Right atrium auricular region (tissue), 2 donors: ENCODE data around the gene CPT1B. TPM values are rescaled to one million over a fixed set of nuclear protein-coding genes. Genes with fewer than 3 reads are reported as not detected.
A peak's percentile ranks its signal among the peaks of the same experiment; 100 is the strongest.

Source experiments
- DNase-seq: peaks from one replicate; pipeline ENCODE4 v3.0.0-alpha.2; 2019; ENCODE audit warnings: low spot score
- H3K27ac ChIP-seq, 2 donors: fragments of 200-600 bp; sonication (generic); 1 replicate in 1 of 2; 2 replicates in 1 of 2; pipeline ENCODE4 v1.5.1; 2016 to 2019
- H3K27me3 ChIP-seq, 2 donors: fragments of 200-600 bp; sonication (generic); one replicate each; pipeline versions ENCODE4 v1.5.1 to v1.6.0; 2017 to 2019
- H3K36me3 ChIP-seq: fragments of 200-600 bp; sonication (generic); one replicate; pipeline ENCODE4 v1.5.1; 2016
- H3K4me1 ChIP-seq, 2 donors: fragments of 200-600 bp; sonication (generic); one replicate each; pipeline versions ENCODE4 v1.5.1 to v1.6.0; 2017 to 2019
- H3K4me3 ChIP-seq, 2 donors: fragments of 200-600 bp; sonication (generic); 1 replicate in 1 of 2; 2 replicates in 1 of 2; pipeline ENCODE4 v1.5.1; 2017 to 2019; ENCODE audit warnings: mild to moderate bottlenecking in 1 of 2, moderate library complexity in 1 of 2
- H3K9me3 ChIP-seq, 2 donors: fragments of 200-600 bp; sonication (generic); one replicate each; pipeline ENCODE4 v1.5.1; 2019
- total RNA-seq, 2 donors: library from RNA; depleted of rRNA; stranded (reverse); fragments of >200 nt; gene quantifications; one replicate each; pipeline ENCODE4 v1.1.0, GENCODE V29; 2016
- TF ChIP-seq, protein P1 (sequence below), 2 donors: fragments of 200-600 bp; sonication (generic); IDR thresholded peaks; one replicate each; pipeline ENCODE4 v1.5.1; 2019; ENCODE audit warnings: antibody characterized with exemption in 2 of 2

CPT1B gene
- total RNA-seq, 2 donors from 2014 or later: 184 to 281 TPM

DNA sequence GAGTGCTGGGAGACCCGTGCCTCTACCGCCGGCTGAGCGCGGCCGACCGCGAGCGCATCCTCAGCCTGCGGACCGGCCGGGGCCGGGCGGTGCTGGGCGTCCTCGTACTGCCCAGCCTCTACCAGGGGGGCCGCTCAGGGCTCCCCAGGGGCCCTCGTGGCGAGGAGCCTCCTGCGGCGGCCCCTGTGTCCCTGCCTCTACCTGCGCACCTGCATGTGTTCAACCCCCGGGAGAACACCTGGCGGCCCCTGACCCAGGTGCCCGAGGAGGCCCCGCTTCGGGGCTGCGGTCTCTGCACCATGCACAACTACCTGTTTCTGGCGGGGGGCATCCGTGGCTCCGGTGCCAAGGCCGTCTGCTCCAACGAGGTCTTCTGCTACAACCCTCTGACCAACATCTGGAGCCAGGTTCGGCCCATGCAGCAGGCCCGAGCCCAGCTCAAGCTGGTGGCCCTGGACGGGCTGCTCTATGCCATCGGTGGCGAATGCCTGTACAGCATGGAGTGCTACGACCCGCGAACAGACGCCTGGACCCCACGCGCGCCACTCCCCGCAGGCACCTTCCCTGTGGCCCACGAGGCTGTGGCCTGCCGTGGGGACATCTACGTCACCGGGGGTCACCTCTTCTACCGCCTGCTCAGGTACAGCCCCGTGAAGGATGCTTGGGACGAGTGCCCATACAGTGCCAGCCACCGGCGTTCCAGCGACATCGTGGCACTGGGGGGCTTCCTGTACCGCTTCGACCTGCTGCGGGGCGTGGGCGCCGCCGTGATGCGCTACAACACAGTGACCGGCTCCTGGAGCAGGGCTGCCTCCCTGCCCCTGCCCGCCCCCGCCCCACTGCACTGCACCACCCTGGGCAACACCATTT is 29.1 kb downstream of the CPT1B start:
- Histone ChIP-seq H3K4me3 (peak overlapping the region in 1 of 2 donors; percentile 41), H3K27me3 (peaks cover 8 to 19% of the 10 kb centered on the region in 2 donors), H3K36me3 (no peaks in the 10 kb centered on the region), H3K9me3 (no peaks in the 10 kb centered on the region), H3K4me1 (peaks cover 0 to 19% of the 10 kb centered on the region in 2 donors), H3K27ac (no peak overlapping the region)
- no peak for DNase-seq
- TF ChIP-seq, protein P1, sequence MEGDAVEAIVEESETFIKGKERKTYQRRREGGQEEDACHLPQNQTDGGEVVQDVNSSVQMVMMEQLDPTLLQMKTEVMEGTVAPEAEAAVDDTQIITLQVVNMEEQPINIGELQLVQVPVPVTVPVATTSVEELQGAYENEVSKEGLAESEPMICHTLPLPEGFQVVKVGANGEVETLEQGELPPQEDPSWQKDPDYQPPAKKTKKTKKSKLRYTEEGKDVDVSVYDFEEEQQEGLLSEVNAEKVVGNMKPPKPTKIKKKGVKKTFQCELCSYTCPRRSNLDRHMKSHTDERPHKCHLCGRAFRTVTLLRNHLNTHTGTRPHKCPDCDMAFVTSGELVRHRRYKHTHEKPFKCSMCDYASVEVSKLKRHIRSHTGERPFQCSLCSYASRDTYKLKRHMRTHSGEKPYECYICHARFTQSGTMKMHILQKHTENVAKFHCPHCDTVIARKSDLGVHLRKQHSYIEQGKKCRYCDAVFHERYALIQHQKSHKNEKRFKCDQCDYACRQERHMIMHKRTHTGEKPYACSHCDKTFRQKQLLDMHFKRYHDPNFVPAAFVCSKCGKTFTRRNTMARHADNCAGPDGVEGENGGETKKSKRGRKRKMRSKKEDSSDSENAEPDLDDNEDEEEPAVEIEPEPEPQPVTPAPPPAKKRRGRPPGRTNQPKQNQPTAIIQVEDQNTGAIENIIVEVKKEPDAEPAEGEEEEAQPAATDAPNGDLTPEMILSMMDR (IDR thresholded peaks at IDR 0.05): no peak

DNA sequence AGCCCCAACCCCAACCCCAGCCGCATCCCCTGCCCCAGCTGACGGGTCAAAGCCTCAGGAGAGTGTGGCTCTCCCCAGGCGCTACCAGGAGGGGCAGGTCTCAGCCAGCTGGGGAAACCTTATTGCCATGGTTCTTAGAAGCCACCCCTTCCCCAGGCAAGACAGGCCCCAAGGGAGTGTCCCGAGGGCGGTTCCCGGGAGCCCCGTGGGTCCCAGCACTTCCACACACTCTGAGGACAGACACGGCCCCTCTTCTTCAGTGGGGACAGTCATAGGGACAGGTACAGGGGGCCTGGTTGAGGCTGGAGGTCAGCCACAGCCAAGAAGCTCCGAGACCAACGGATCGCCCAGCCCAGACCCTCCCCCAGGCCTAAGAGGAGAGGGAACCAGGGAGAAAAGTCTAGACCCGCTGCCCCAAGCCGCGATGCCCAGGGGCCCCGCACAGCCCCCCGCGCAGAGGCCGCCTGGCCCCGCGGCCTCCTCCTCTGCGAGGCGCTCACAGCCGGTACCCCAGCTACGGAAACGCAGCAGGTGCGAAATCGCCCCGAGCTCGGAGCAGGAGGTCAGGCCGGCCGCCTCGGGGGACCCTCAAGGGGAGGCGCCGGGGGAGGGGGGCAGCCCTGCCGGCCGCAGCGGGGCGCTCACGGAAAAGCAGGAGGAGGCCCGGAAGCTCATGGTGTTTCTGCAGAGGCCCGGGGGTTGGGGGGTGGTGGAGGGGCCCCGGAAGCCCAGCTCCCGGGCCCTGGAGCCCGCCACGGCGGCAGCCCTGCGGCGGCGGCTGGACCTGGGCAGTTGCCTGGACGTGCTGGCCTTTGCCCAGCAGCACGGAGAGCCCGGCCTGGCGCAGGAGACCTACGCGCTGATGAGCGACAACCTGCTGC is 29.9 kb downstream of the CPT1B start:
- no peaks in the 10 kb centered on the region for H3K36me3 ChIP-seq
- no peaks in the 10 kb centered on the region for H3K9me3 ChIP-seq
- H3K27me3 ChIP-seq: peaks cover 8 to 19% of the 10 kb centered on the region in 2 donors
- DNase-seq: no peak
- H3K4me3 ChIP-seq: peak overlapping the region in 1 of 2 donors; percentile 41
- TF ChIP-seq, protein P1 (IDR thresholded peaks at IDR 0.05): no peak
- peaks cover 0 to 25% of the 10 kb centered on the region in 2 donors for H3K4me1 ChIP-seq
- H3K27ac ChIP-seq: no peak overlapping the region

DNA sequence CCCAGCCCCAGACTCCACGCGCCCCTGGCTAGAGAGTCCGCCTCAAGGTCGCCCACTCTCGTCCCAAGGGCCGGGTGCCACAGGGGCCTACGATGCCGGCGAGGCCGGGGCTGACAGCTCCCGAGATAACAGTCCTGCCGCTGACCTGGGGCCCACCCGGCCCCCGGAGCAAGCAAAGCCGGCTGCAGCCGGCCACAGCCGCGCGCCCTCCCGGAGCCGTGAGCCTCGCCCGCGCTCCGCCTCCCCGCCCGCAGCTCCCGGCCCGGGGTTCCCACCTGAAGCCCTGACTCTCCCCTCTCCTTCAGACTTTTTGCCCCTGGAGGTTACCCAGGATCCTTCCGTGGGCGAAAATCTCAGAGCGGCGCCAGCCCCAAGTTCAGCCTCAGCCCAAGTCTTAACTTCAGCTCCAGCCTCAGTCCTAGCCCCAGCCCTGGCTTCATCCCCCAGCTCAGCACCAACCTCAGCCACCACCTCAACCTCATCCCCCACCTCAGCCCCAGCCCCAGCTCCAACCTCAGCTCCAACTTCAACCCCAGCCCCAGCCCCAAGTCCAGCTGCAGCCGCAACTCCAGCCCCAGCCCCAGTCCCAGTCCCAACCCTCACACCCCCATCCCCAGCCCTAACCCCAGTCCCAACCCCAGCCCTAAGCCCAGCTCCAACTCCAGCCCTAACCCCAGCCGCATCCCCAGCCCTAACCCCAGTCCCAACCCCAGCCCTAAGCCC is 30.8 kb downstream of the CPT1B start:
- TF ChIP-seq, protein P1 (IDR thresholded peaks at IDR 0.05): no peak
- Histone ChIP-seq H3K27me3 (peaks cover 8 to 19% of the 10 kb centered on the region in 2 donors), H3K27ac (no peak overlapping the region), H3K9me3 (no peaks in the 10 kb centered on the region), H3K36me3 (no peaks in the 10 kb centered on the region), H3K4me1 (peaks cover 0 to 25% of the 10 kb centered on the region in 2 donors), H3K4me3 (no peak overlapping the region)
- DNase-seq: no peak

DNA sequence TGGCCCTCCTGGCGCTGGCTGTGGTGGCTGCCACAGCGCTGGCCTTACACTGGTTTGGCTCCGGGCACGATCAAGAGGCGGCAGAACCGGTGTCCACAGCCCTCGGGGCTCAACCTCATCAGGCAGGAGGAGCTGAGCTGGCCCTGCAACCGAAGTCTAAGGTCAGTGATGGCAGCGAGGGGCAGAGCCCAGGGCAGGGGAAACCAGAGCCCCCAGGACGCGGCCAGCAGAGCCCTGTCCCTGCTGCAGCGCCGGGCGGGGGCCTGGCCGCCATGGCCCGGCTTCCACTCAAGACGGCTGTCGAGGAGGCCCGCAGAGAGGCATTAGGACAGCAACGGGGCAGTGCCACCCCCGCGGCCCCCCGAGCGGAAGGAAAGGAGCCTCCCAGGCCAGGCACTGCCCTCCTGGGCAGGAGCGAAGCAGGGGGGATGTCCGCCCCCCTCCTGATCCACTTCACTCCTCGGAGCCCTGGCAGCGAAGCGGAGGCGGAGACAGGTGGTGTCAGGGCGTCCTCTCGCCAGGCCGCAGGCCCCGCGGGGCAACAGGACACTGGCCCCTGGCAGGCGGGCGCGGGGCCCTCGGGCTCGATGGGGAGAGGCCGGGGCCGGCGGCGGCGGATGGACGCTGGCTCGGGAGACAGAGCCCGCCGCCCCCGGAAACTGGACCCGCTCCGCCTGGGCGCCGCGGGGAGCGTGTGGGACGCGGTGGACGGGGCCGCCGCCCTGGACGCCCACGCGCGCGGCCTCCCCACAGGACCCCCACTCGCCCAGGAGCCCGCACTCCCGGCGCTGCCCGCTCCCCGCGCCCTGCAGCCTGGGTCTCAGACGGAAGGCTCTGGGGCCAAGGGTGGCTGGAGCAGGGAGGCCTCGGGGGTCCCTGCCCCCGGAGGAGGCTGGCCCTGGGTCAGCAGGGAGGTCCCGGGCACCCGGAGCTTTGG is 31.6 kb downstream of the CPT1B start:
- Histone ChIP-seq H3K27me3 (peaks cover 8 to 19% of the 10 kb centered on the region in 2 donors), H3K4me3 (no peak overlapping the region), H3K4me1 (peaks cover 0 to 25% of the 10 kb centered on the region in 2 donors), H3K27ac (no peak overlapping the region), H3K36me3 (no peaks in the 10 kb centered on the region), H3K9me3 (no peaks in the 10 kb centered on the region)
- TF ChIP-seq, protein P1 (IDR thresholded peaks at IDR 0.05): no peak
- DNase-seq: no peak
